ENCODE data around the gene ZBTB20. TPM values are rescaled to one million over a fixed set of nuclear protein-coding genes. Genes with fewer than 3 reads are reported as not detected.

ZBTB20 gene
- total RNA-seq, 2 experiments from 2014 or later, result 5.1 to 5.3 TPM

DNA sequence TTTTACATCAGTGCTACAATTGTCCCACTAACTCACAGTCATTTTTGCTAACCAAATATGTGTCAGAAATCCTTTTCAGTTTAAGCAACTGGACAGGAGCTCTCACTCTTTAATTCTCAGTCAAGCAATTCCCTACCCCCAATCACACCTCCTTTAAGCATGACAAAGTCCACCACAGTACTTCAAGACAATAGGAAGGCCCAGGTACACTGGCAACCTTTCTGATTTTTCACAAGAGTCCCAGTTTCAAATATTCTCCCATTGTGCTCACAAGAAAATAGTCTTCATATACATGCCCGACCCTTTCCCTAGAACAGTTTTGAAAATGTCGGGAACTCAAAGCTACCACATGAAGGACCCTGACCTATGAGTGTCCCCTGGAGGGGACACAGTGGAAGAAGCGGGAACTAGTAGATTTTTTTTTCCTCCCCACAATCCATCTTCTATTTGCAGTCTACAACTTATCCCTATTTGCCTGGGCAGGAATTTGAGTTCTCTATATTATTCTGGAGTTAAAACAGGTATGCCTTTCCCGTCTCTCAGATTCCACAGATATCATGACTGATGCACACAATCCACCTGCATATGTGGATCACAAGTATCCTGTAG is 439.7 kb downstream of the ZBTB20 start:
- TF ChIP-seq, protein P1, sequence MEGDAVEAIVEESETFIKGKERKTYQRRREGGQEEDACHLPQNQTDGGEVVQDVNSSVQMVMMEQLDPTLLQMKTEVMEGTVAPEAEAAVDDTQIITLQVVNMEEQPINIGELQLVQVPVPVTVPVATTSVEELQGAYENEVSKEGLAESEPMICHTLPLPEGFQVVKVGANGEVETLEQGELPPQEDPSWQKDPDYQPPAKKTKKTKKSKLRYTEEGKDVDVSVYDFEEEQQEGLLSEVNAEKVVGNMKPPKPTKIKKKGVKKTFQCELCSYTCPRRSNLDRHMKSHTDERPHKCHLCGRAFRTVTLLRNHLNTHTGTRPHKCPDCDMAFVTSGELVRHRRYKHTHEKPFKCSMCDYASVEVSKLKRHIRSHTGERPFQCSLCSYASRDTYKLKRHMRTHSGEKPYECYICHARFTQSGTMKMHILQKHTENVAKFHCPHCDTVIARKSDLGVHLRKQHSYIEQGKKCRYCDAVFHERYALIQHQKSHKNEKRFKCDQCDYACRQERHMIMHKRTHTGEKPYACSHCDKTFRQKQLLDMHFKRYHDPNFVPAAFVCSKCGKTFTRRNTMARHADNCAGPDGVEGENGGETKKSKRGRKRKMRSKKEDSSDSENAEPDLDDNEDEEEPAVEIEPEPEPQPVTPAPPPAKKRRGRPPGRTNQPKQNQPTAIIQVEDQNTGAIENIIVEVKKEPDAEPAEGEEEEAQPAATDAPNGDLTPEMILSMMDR (IDR thresholded peaks at IDR 0.05), result no peak
- DNase-seq (no peak), ATAC-seq (no peak)
- ChIA-PET CTCF (no interaction called here), POLR2A (interaction anchor here (0.7 kb wide), 1 partner anchor 481 kb away, joined by 3 read pairs; no protein-coding TSS in a partner anchor)
- Mint-ChIP-seq H3K4me3 (no peak overlapping the region), H3K27ac (no peak overlapping the region), H3K9me3 (no peaks in the 10 kb centered on the region), H3K4me1 (ENCODE audit: low read depth) (peaks cover 28% of the 10 kb centered on the region), H3K27me3 (no peaks in the 10 kb centered on the region), H3K36me3 (ENCODE audit: low read depth) (peaks cover 3% of the 10 kb centered on the region)
- intact Hi-C loops (cut with micrococcal nuclease), result no loop called here

DNA sequence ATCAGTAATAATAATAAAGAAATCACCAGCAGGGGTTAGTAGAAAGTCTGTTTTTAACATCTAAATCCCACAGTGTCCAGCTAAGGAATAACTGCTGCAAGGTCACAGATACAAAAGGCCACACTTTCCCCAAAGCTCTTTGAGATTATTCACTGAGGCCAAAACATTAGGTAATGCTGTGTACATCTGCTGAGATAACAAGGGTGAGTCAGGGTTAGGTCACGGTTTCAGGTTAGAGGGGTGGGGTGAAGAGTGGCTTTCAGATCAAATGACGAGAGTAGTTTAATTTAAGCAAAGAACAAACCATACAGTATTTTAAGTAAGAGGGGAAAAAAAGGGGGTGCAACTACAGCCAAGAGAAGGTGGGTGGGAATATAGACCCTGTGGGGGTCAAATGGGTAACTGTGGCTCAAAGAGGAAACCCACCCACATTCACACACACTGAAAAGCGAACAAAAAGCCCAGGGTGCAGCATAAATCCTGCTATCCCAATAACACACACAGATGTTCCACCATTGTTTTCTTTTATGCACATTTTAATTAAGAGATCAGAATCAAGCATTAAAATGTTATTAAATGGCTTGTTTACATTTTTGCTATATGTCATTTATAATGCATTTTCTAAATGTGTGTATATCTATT is 440.4 kb downstream of the ZBTB20 start:
- no peak overlapping the region for H3K27ac Mint-ChIP-seq
- TF ChIP-seq, protein P1 (IDR thresholded peaks at IDR 0.05), result no peak
- intact Hi-C loops (cut with micrococcal nuclease), result no loop called here
- peaks cover under 1% of the 10 kb centered on the region for H3K36me3 Mint-ChIP-seq (ENCODE audit: low read depth)
- H3K27me3 Mint-ChIP-seq, result no peaks in the 10 kb centered on the region
- ChIA-PET POLR2A (interaction anchor here (0.7 kb wide), 1 partner anchor 481 kb away, joined by 3 read pairs; no protein-coding TSS in a partner anchor), CTCF (no interaction called here)
- ATAC-seq (peak; percentile 99), DNase-seq (peak; percentile 74)
- peaks cover 28% of the 10 kb centered on the region for H3K4me1 Mint-ChIP-seq (ENCODE audit: low read depth)
- H3K9me3 Mint-ChIP-seq, result no peaks in the 10 kb centered on the region
- no peak overlapping the region for H3K4me3 Mint-ChIP-seq

DNA sequence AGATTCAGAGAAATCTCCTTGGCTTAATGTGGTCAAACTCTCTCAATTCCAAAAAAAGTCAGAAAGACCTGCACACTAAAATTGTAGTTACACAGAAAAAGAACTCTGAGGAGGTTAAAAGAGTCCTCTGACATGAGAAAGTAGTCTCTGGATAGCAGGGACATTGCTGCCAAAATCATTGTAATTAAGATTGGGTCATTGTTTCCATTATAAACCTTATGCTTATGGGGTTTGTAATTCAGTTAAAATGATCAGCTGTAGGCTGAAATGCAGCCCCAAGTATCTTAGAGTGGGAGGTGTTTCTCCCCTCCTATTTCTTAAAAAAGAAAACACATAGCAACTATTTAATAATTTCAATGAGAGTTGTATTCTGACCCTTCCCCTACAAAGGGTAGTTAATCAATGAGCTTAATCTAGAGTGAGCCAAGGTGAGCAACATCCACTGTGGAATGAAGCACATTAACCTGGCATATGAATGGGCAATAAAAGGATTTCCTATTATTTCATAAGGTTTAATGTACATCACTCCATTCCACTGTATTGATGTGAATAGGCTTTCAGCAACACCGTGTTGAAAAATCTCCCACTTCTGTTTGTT is 446.4 kb downstream of the ZBTB20 start:
- no peaks in the 10 kb centered on the region for H3K27me3 Mint-ChIP-seq
- peaks cover 9% of the 10 kb centered on the region for H3K4me1 Mint-ChIP-seq (ENCODE audit: low read depth)

DNA sequence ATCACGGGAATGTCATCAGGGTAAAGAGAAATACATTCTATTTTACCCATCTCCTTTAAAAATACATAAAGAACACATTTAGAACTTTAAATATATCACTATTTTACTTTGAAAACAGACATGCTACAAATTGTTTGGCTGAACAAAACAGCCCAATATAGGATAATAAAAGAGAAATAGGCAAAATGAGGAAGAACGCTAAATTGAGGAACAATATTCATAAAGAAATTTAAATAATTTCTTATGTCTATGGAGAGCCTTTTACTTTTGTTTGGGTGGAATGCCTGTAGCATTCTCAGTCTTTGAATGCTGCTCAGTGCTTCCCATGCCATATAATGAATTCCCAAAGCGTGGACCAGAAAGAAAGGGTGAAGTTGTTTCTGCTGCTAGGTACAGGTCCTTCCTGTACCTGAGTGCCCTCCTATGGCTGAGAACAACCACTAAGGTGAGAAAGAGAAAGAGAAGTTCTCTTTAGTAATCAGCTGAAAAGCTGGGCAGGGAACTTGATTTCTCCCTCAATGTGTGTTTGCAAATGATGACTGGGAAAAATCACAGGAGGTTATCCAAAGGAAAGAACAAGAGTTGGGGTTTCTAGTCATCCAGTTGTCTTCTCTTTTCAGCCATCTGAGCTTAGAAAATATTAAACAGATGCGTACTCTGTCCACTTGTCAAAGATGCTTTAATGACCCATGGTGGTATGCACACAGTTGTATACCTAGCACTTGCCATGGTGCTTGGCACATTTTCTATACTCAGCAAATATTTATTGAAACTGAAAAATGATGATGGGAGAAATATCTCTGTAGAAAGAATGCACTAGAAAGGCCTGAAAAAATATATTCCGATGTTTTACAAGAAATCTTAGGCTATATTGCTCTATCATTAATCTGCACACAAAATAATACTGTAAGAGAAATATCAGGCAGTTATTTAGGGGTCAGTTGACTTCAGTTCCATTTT is 448.7 kb downstream of the ZBTB20 start:
- ChIA-PET POLR2A (no interaction called here), CTCF (no interaction called here)
- Mint-ChIP-seq H3K4me3 (no peak overlapping the region), H3K4me1 (ENCODE audit: low read depth) (peaks cover 8% of the 10 kb centered on the region), H3K36me3 (ENCODE audit: low read depth) (no peaks in the 10 kb centered on the region), H3K9me3 (no peaks in the 10 kb centered on the region), H3K27me3 (no peaks in the 10 kb centered on the region), H3K27ac (no peak overlapping the region)
- ATAC-seq (no peak), DNase-seq (no peak)
- TF ChIP-seq, protein P1 (IDR thresholded peaks at IDR 0.05), result no peak
- intact Hi-C loops (cut with micrococcal nuclease), result no loop called here

More for the DNA sequence above, 446.4 kb downstream of the ZBTB20 start:
- intact Hi-C loops (cut with micrococcal nuclease), result no loop called here
- TF ChIP-seq, protein P1 (IDR thresholded peaks at IDR 0.05), result no peak
- Mint-ChIP-seq H3K9me3 (no peaks in the 10 kb centered on the region), H3K27ac (no peak overlapping the region), H3K4me3 (peak overlapping the region; percentile 7), H3K36me3 (ENCODE audit: low read depth) (no peaks in the 10 kb centered on the region)
- ATAC-seq, result peak; percentile 45
- ChIA-PET POLR2A (interaction anchor here (0.8 kb wide), 1 partner anchor 9 kb away, joined by 3 read pairs; no protein-coding TSS in a partner anchor), CTCF (interaction anchor here (1.6 kb wide), 1 partner anchor 11 kb away, joined by 4 read pairs; no protein-coding TSS in a partner anchor)
- no peak for DNase-seq

Measured in activated CD8-positive, alpha-beta T cell treated with anti-CD3 and anti-CD28 coated beads for 36 hours (primary cell).